ENCODE results near the gene E2F3. TPM values are rescaled to one million over a fixed set of nuclear protein-coding genes. Genes with fewer than 3 reads are reported as not detected.

E2F3 gene
- total RNA-seq, 6 donors from 2014 or later = 4.0 to 10.8 (median 6.5) TPM

GRCh38 chr6:20399518-20399917 lies 2.2 kb upstream of the E2F3 start:
- no peak for DNase-seq
- 87% methylated on average over 2 of the region's 2 CpGs for WGBS, 2 donors

GRCh38 chr6:20400456-20401204 lies 1.0 kb upstream of the E2F3 start:
- Histone ChIP-seq H3K9me3 (no peaks in the 10 kb centered on the region), H3K27me3 (no peaks in the 10 kb centered on the region), H3K4me1 (peaks cover 0 to 39% (median 7%) of the 10 kb centered on the region in 4 donors), H3K36me3 (no peaks in the 10 kb centered on the region), H3K27ac (peak overlapping the region in 3 of 4 donors; percentile 55 to 83 (median 80)), H3K4me3 (peak overlapping the region; percentile 45 to 88 (median 75))
- WGBS, 2 donors = 1 to 2% methylated on average over 15 to 18 of the region's 18 CpGs
- DNase-seq (peak; percentile 33 to 38), ATAC-seq (ENCODE audit: low FRiP score in 2 of 2) (no peak)
- TF ChIP-seq POLR2A (IDR thresholded peaks at IDR 0.05) = no peak
- TF ChIP-seq CTCF (IDR thresholded peaks at IDR 0.05) = peak in 3 of 6 experiments; percentile 19 to 28 (median 26)

More at GRCh38 chr6:20399518-20399917, 2.2 kb upstream of the E2F3 start:
- H3K4me3 ChIP-seq = no peak overlapping the region
- H3K4me1 ChIP-seq = peaks cover 0 to 31% (median 7%) of the 10 kb centered on the region in 4 donors
- no peaks in the 10 kb centered on the region for H3K36me3 ChIP-seq
- no peaks in the 10 kb centered on the region for H3K27me3 ChIP-seq
- no peak overlapping the region for H3K27ac ChIP-seq
- no peak for TF ChIP-seq CTCF (IDR thresholded peaks at IDR 0.05)
- no peak for TF ChIP-seq EP300 (IDR thresholded peaks at IDR 0.05)
- TF ChIP-seq POLR2AphosphoS5 (IDR thresholded peaks at IDR 0.05) = no peak
- no peak for TF ChIP-seq POLR2A (IDR thresholded peaks at IDR 0.05)
- no peak for ATAC-seq (ENCODE audit: low FRiP score in 2 of 2)
- no peaks in the 10 kb centered on the region for H3K9me3 ChIP-seq

GRCh38 chr6:20402092-20402341 lies 338 bp downstream of the E2F3 start:
- H3K9me3 ChIP-seq = no peaks in the 10 kb centered on the region
- H3K27ac ChIP-seq = peak overlapping the region; percentile 86 to 96 (median 93)
- H3K4me1 ChIP-seq = peaks cover 0 to 39% (median 7%) of the 10 kb centered on the region in 4 donors
- peak overlapping the region; percentile 37 to 88 (median 75) for H3K4me3 ChIP-seq
- ATAC-seq (ENCODE audit: low FRiP score in 2 of 2) = no peak
- H3K27me3 ChIP-seq = no peaks in the 10 kb centered on the region
- no peak for DNase-seq
- WGBS, 2 donors = 0 to 1% methylated on average over 15 of the region's 15 CpGs
- no peaks in the 10 kb centered on the region for H3K36me3 ChIP-seq
- TF ChIP-seq EP300 (IDR thresholded peaks at IDR 0.05) = no peak
- peak in 2 of 4 donors; percentile 2 to 18 for TF ChIP-seq POLR2A (IDR thresholded peaks at IDR 0.05)
- no peak for TF ChIP-seq POLR2AphosphoS5 (IDR thresholded peaks at IDR 0.05)
- peak in 1 of 6 experiments; percentile 9 for TF ChIP-seq CTCF (IDR thresholded peaks at IDR 0.05)

- peaks cover 0 to 39% (median 7%) of the 10 kb centered on the region in 4 donors for H3K4me1 ChIP-seq
- DNase-seq (peak; percentile 49 to 92), ATAC-seq (ENCODE audit: low FRiP score in 2 of 2) (peak in 1 of 2 donors; percentile 52)
- no peaks in the 10 kb centered on the region for H3K27me3 ChIP-seq
- H3K27ac ChIP-seq = peak overlapping the region; percentile 86 to 96 (median 93)
- TF ChIP-seq POLR2A (IDR thresholded peaks at IDR 0.05) = no peak
- peak overlapping the region; percentile 37 to 88 (median 75) for H3K4me3 ChIP-seq
- 0 to 1% methylated on average over 27 to 34 of the region's 73 CpGs for WGBS, 2 donors
- H3K36me3 ChIP-seq = no peaks in the 10 kb centered on the region
- H3K9me3 ChIP-seq = no peaks in the 10 kb centered on the region
Observed at GRCh38 chr6:20402342-20403069, 827 bp downstream of the E2F3 start.

GRCh38 chr6:20403070-20403765 lies 1.5 kb downstream of the E2F3 start:
- DNase-seq (peak; percentile 95 to 97), ATAC-seq (ENCODE audit: low FRiP score in 2 of 2) (peak; percentile 77 to 86)
- H3K4me3 ChIP-seq = peak overlapping the region; percentile 37 to 88 (median 75)
- WGBS, 2 donors = 0 to 1% methylated on average over 11 to 25 of the region's 72 CpGs
- TF ChIP-seq POLR2AphosphoS5 (IDR thresholded peaks at IDR 0.05) (peak; percentile 54 to 74), EP300 (IDR thresholded peaks at IDR 0.05) (peak in 1 of 4 donors; percentile 18), POLR2A (IDR thresholded peaks at IDR 0.05) (peak in 2 of 4 donors; percentile 26 to 61), CTCF (IDR thresholded peaks at IDR 0.05) (peak in 1 of 6 experiments; percentile 5)
- peaks cover 0 to 39% (median 7%) of the 10 kb centered on the region in 4 donors for H3K4me1 ChIP-seq
- H3K27me3 ChIP-seq = no peaks in the 10 kb centered on the region
- H3K9me3 ChIP-seq = no peaks in the 10 kb centered on the region
- H3K36me3 ChIP-seq = no peaks in the 10 kb centered on the region
- peak overlapping the region; percentile 86 to 96 (median 93) for H3K27ac ChIP-seq

Measured in upper lobe of left lung (tissue), 6 donors.